OCI-LY1 (cell line): ENCODE results near the gene RSRP1.
A peak's percentile ranks its signal among the peaks of the same experiment; 100 is the strongest.

ENCODE experiments used
- EZH2 ChIP-seq: fragments of 200-600 bp; sonication (generic), shearing (Covaris generic); IDR thresholded peaks from 2 replicates; pipeline ENCODE4 v1.8.0; 2017; ENCODE audit warnings: borderline replicate concordance, mixed run types, mild to moderate bottlenecking, antibody characterized with exemption, low read length, moderate library complexity, mixed read lengths
- TF ChIP-seq, protein P1 (sequence below): fragments of 200-600 bp; sonication (generic), shearing (Covaris generic); IDR thresholded peaks from 2 replicates; pipeline ENCODE4 v1.5.1; 2017; ENCODE audit warnings: mild to moderate bottlenecking, antibody characterized with exemption, low read length, moderate library complexity, mixed read lengths

DNA sequence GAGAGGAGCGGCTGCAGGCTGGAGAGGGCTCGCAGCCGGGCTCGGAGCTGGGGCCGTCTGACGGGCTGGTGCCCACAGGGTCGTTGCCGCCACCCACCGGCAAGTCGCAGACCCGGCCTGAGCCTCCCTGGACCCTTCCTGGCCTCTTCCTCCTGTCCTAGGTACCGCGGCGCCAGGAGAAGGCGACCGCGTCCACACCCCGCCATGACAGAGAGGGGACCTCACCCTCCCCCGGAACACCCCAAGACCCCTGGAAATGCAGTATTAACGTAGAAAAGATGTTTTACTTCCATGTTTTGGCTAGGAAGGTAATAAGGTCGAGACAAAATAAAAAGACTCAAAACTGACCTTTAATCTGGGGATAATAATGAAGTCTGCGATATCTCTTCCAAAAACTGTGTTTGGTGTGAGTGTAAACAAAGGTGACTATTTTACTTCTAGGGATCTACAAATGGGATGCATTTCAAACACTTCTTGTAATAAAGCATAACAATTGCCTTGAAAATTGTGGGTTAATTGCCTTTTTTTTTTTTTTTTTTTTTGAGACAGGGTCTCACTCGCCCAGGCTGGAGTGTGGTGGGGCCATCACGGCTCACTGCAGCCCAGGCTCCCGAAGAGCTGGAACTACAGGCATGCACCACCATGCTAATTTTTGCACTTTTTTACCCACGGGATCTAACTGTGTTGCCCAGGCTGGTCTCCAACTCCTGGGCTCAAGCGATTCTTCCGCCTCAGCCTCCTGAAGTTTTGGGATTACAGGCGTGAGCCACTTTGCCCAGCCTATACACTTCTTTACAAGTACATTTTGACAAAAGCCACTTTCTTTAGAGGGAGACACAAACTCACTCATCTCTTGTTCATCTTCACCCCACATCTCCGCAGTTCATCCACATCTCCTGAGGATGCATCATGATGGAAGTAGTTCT lies 838 bp upstream of the RSRP1 start:
- no peak for TF ChIP-seq EZH2
- TF ChIP-seq, protein P1, sequence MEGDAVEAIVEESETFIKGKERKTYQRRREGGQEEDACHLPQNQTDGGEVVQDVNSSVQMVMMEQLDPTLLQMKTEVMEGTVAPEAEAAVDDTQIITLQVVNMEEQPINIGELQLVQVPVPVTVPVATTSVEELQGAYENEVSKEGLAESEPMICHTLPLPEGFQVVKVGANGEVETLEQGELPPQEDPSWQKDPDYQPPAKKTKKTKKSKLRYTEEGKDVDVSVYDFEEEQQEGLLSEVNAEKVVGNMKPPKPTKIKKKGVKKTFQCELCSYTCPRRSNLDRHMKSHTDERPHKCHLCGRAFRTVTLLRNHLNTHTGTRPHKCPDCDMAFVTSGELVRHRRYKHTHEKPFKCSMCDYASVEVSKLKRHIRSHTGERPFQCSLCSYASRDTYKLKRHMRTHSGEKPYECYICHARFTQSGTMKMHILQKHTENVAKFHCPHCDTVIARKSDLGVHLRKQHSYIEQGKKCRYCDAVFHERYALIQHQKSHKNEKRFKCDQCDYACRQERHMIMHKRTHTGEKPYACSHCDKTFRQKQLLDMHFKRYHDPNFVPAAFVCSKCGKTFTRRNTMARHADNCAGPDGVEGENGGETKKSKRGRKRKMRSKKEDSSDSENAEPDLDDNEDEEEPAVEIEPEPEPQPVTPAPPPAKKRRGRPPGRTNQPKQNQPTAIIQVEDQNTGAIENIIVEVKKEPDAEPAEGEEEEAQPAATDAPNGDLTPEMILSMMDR = peak; percentile 48
